Epidermal melanocyte (primary cell): ENCODE measurements around the gene SNX10.

Experiments used
- DNase-seq: peaks from one replicate; pipeline ENCODE4 v3.0.0; 2011; ENCODE audit warnings: low spot score; ENCODE audit not compliant: insufficient read length

SNX10 gene

DNA sequence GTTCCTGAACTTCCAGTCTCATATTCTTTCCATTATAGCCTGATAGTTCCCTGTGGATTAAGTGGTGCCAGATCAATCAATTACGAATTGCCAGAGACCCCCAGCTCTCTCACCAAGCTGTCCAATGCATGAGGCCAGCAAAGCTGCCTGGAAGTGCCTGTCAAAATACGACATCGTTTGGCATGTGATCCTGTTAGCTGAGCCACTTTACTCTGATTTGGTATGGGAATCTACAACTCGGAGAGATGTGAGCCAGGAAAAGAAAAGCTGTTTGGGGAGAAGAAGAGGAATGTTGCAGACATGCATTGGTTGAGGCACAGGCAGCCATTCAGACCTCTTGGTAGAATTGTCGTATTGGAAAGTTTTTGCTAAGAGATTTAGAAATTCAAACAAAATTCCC lies 3.9 kb downstream of the SNX10 start:
- DNase-seq = no peak

DNA sequence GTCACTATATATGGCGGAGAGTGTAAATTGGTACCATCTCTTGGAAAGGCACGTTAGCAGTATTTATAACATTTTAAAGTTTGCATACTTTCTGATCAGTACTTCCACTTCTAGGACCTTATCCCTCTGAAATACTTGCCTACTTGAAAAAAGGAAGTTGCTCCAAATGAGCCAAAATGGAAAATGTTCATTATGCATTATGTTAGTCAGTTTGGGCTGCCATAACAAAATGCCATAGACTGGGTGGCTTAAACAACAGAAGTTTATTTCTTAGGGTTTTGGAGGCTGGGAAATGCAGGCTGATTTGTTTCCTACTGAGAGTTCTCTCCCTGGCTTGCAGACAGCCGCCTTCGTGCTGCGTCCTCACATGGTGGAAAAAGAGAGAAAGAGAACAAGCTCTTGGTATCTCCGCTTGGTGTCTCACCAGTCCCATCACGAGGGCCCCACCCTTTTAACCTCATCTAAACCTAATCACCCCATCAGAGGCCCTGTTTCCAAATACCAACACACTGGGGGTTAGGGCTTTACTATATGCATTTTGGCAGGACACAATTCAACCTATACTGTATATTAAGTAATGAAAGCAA lies 6.9 kb downstream of the SNX10 start:
- no peak for DNase-seq

GRCh38 chr7:26305090-26305868 lies 13.6 kb downstream of the SNX10 start:
- no peak for DNase-seq

DNA sequence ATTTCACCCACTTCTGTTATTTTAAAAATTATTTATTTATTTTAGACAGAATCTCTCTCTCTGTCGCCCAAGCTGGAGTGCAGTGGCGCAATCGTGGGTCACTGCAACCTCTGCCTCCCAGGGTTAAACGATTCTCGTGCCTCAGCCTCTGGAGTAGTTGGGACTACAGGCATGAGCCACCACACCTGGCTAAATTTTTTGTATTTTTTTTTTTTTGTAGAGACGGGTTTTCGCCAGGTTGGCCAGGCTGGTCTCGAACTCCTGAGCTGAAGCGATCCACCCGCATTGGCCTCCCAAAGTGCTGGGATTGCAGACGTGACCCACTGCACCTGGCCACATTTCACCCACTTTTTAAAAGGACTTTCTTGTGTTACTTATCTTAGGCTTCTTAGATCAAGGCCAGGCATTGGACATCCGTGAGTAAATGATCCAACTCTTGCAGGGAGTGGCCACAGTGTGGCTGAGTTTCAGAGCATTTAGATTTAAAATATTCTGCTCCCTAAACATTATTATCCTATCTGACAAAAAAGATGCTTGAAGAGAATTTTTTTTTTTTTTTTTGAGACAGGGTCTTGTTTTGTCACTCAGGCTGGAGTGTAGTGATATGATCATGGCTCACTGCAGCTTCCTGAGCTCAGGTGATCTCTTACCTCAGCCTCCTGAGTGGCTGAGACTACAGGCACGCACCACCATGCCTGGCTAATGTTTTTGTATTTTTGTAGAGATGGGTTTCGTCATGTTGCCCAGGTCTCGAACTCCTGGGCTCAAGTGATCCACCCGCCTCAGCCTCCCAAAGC lies 14.4 kb downstream of the SNX10 start:
- no peak for DNase-seq

DNA sequence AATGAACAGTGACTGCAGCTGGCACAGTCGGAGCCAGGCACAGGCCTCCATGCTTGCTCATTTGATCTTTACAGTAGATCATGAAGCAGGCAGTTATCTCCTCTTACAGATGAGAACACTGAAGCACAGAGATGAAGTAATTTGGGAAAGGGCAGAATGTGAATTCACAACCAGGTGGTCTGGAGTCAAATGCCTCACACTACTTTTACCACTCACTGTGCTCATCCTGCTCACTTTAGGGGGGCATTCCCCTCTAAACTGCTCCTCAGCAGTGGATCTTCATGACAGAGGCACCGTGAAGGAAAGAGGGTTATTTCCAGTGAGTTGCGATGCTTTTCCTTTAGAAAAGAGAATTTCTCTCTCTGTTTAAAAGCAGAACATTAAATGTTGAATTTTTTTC lies 15.1 kb downstream of the SNX10 start:
- no peak for DNase-seq

DNA sequence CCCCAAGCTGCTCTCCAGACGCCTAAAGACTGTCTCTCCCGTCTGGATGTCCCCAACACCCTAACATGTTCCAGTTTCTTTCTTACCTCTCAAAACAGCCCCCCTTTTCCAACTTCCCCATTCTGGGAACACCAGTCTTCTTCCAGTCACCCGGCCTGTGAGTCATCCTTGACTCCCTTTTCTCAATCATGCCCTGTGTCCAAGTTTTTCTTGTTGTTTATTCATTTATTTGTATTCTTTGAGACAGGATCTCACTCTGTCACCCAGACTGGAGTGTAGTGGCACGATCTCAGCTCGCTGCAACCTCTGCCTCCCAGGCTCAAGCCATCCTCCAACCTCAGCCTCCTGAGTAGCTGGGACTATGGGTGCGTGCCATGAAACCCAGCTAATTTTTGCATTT lies 15.6 kb downstream of the SNX10 start:
- no peak for DNase-seq

- DNase-seq = no peak
Measured at GRCh38 chr7:26307791-26308190, 16.1 kb downstream of the SNX10 start.

DNA sequence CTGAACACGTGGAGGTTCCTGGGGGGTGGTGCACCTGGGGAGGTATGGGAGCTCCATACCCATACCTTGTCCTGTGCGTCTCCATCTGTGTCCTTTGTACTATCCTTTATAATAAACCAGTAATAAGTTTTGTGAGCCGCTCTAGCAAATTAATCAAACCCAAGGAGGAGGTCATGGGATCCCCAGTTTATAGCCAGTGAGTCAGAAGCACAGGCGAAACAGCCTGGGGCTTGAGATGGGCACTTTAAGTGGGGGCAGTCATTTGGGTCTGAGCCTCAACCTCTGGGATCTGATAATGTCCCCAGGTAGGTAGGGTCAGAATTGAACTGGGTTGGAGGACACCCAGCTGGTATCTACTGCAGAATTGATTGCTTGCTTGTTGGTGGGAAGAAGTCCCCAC lies 16.9 kb downstream of the SNX10 start:
- DNase-seq = no peak

DNA sequence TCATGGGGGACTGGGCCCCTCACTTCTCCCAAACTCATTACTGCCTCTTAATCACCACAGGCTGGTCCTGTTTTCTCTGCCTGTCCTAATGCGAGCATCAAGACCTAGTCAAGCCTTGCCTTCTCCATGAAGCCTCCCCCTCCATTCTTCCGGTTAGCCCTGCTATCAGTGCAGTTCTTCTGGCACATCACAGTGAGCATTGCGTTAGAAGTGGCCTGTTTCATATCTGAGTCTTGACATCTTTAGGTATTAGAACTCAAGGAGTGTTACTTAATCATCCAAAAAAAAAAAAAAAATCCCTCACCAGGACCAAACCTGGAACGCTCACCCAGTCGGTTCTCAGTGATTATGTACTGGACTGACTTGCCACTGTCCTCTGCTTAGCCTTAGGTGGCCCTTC lies 17.4 kb downstream of the SNX10 start:
- DNase-seq = no peak

GRCh38 chr7:26311798-26312197 lies 20.1 kb downstream of the SNX10 start:
- no peak for DNase-seq

- DNase-seq = no peak
Measured at GRCh38 chr7:26317211-26317610, 25.5 kb downstream of the SNX10 start.

GRCh38 chr7:26318921-26319320 lies 27.3 kb downstream of the SNX10 start:
- DNase-seq = no peak

DNA sequence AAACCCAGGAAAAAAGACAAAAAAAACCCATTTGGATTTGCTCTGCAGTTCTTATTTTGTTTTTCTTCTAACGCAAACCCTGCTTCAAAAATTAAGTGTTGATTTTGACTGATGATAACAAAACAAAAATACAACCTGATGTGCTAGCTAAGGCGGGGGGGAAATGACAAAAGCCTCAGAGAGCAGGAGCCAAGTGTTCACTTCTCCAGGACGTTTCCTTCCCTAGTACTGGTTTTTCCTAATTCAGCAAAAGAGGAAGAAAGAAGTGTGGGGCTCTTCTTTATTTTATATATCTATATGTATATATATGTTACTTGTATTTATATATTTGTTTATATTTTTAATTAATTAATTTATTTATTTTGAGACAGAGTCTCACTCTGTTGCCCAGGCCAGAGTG lies 28.0 kb downstream of the SNX10 start:
- no peak for DNase-seq

DNA sequence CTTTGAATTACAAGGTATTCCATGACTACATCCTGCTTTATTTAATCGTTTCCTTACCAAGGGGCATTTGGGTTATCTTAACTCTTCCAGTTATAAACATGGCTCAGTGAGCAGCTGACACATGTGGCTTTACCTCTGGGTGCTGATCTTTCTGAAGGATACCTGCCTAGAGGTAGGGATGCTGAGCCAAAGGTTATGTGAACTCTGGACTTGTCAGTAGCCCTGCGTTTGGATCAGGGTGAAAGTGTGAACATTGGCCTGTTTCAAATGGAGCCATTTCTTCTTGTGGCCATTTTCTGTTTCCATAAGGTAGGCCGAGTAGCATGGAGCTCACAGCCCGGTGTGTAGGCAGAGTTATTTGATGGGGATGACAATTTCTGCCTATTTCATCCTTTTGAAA lies 29.2 kb downstream of the SNX10 start:
- DNase-seq = no peak

DNA sequence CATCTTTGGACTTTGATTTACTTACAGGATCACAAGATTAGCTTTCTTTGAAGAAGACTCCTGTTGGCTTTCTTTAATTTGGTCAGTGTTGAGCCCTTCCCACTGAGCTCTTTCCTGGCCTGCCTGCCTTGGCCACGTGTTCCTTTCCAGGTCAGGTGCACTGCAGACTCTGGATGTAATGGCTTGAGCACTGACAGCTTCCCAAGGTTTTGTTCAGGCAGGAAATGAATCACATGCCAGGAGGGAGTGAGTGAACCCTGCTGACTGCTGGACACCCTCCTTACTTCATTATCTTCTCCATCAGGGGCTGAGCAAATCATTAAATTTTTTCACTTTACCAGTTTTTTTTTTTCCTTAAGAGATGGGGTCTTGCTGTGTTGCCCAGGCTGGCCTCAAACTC lies 29.8 kb downstream of the SNX10 start:
- no peak for DNase-seq

- no peak for DNase-seq
Measured at GRCh38 chr7:26326211-26326610, 34.5 kb downstream of the SNX10 start.

DNA sequence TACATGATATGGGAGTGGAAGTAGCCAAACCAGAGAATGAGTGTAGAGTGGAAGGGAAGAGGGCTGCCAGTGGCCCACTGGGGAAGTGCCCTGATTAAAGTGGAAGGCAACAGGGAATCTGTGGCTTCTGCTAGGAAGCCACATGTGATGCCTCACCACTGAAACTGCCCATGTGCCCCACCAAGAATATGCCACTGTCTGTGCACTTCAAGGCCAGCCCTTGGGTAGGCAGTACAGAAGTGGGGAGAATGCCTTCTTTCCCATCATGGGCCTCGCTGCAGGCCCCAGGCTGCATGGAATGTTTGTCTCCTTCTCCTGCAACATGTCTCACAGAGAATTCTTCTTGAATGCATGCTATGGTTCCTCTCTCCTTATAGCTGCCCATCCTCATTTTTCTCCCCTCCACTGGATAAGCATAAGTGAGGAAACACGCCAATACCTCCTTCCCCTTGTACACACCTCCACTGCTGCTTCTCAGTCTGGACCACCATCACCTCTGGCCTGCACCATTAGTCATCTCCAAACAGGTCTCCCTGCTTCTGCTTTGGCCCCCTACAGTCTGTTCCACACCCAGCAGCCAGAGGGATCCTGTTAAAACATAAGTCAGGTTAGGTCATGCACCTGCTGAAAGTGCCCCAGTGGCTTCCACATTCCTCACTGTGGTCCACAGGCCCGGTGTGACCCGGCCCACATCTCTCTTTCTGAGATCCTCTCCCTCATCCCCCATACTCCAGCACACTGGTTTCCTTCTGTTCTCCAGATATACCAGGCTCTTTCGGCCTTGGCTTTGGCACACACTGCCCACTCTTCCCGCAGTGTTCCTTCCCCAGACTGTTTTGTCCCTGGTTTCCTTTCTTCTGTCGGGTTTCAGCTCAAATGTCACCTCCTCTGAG lies 37.1 kb downstream of the SNX10 start:
- no peak for DNase-seq

DNA sequence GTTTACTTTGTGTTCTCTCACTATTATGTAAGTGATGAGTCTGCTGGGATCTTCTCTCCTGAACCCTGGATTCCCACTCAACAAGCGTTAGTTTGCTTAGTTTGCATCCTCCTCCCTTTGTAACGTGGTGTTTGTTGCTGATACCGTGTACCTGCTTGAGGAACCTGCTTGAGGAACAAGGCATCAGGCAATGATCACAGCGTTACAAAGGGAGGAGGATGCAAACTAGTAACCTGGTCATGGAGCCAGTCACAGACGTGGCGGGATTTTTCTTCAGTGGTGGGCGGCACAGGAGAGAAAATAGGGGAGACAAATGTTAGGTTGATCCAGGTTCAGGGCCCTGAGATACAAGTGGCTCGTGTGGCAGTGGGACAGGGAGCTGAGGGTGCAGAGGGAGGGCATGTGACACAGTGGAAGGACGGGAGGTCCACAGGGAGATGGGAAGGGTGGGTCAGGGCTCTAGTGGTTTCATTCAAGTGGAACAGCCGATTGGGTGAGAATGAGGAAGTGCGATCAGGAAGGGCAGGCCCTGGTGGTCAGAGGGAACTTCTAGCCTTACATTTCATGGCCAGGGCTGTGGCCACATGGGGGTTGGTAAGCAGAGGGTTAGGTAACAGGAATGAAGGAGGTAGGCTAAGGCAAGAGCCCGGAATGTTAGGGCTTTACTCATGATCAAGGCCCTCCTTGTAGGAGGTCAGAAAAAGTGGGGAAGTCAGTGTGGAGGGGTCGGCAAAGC lies 38.0 kb downstream of the SNX10 start:
- DNase-seq = no peak

DNA sequence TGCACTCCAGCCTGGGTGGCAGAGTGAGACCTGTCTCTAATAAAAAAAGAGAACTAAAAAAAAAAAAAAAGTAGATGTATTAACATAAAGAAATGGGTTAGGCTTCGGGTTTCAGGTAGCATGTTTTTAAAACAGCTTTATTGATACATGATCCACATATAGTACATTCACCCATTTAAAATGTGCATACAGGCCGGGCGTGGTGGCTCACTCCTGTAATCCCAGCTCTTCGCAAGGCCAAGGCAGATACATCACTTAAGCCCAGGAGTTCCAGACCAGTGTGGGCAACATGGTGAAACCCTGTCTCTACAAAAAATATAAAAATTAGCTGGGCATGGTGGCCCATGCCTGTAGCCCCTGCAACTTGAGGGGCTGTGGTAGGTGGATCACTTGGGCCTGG lies 39.5 kb downstream of the SNX10 start:
- DNase-seq = no peak

DNA sequence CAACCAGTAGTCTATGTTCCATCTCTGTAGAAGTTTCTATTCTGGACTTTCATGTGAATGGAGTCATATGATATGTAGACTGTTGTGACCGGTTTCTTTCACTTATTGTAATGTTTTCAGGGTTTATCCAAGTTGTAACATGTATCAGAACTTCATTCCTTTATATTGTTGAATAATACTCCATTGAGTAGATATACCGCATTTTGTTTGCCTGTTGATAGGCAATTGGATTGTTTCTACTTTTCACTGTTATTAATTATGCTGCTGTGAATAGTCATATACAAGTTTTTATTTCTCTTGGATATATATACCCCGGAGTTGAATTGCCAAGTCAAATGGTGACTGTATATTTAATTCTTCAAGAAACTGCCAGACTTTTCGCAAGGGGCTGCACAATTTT lies 40.1 kb downstream of the SNX10 start:
- no peak for DNase-seq

GRCh38 chr7:26332698-26333097 lies 41.0 kb downstream of the SNX10 start:
- no peak for DNase-seq
